GM10266 (cell line): ENCODE measurements around the gene NGEF.

Experiments used
- DNase-seq: peaks from one replicate; pipeline ENCODE4 v3.0.0; 2012; ENCODE audit errors: extremely low spot score
- CTCF ChIP-seq: IDR thresholded peaks from 2 replicates; pipeline ENCODE4 v1.5.1; 2012; ENCODE audit warnings: mild to moderate bottlenecking, low read depth; ENCODE audit not compliant: control insufficient read depth, insufficient read depth; ENCODE audit errors: missing control alignments

NGEF gene

GRCh38 chr2:233040571-233040970, 27.5 kb upstream of the NGEF start:
- no peak for DNase-seq
- no peak for TF ChIP-seq CTCF

GRCh38 chr2:233039846-233040530, 26.9 kb upstream of the NGEF start:
- DNase-seq: no peak
- TF ChIP-seq CTCF: no peak

GRCh38 chr2:233039212-233039845, 26.3 kb upstream of the NGEF start:
- no peak for DNase-seq
- TF ChIP-seq CTCF: no peak

- DNase-seq: no peak
- TF ChIP-seq CTCF: no peak
These were observed 24.0 kb upstream of the NGEF start for GRCh38 chr2:233037078-233037477.

- TF ChIP-seq CTCF: no peak
- no peak for DNase-seq
These were observed 23.2 kb upstream of the NGEF start for GRCh38 chr2:233036162-233036838.

- no peak for DNase-seq
- TF ChIP-seq CTCF: no peak
These were observed 22.5 kb upstream of the NGEF start for GRCh38 chr2:233035426-233036161.
